H1 (cell line): ENCODE measurements around the gene ACOT2. TPM values are rescaled to one million over a fixed set of nuclear protein-coding genes. Genes with fewer than 3 reads are reported as not detected.

Experiments used
- POLR2A ChIP-seq, 2 experiments: IDR thresholded peaks; 1 replicate in 1 of 2; 2 replicates in 1 of 2; pipeline ENCODE4 v1.6.1; 2011; ENCODE audit warnings: low read depth in 2 of 2, low read length in 2 of 2, mild to moderate bottlenecking in 2 of 2; ENCODE audit errors: control extremely low read depth in 1 of 2
- TEAD4 ChIP-seq: IDR thresholded peaks from 2 replicates; pipeline ENCODE4 v1.6.1; 2012; ENCODE audit warnings: low read depth, low read length, inconsistent platforms, mixed read lengths
- polyA plus RNA-seq, 7 experiments: library from polyadenylated mRNA; depleted of rRNA in 3 of 7; stranded (reverse) in 5 of 7; unstranded in 2 of 7; fragments of >200 nt in 5 of 7; fragments of 200-250 nt in 2 of 7; gene quantifications; 1 replicate in 5 of 7; 2 replicates in 1 of 7; 4 replicates in 1 of 7; pipeline versions ENCODE4 v1.2.1 to v1.2.3, GENCODE V29; 2011 to 2013; ENCODE audit warnings: missing spikeins in 2 of 7, mixed read lengths in 2 of 7
- total RNA-seq: library from RNA; stranded (reverse); fragmentation: NEBNext Ultra II Directional; extraction: Animal tissue kit (Norgen Biotek cat#: 25700); gene quantifications from 2 replicates; pipeline ENCODE4 v1.2.1, GENCODE V29; 2021
- TF ChIP-seq, protein P1 (sequence below): fragments of 300-600 bp; sonication (generic); IDR thresholded peaks from 2 replicates; pipeline ENCODE4 v1.7.1; 2012; ENCODE audit warnings: low read length, moderate library complexity, mild to moderate bottlenecking, inconsistent platforms; ENCODE audit not compliant: insufficient replicate concordance
- TF ChIP-seq, protein P2 (sequence below), 3 experiments: IDR thresholded peaks; 1 replicate in 2 of 3; 2 replicates in 1 of 3; pipeline versions ENCODE4 v1.5.1 to v1.6.1; 2011; ENCODE audit warnings: low read length in 3 of 3, mild to moderate bottlenecking in 3 of 3, inconsistent platforms in 2 of 3, low read depth in 1 of 3, moderate library complexity in 1 of 3; ENCODE audit not compliant: insufficient read depth in 1 of 3; ENCODE audit errors: control extremely low read depth in 1 of 3

Gene ACOT2
- total and polyA plus RNA-seq, 2 of the 8 experiments (the other 6 are each of a cell fraction or from before 2014, with no cell fraction given), result 5.8 to 5.9 TPM

DNA sequence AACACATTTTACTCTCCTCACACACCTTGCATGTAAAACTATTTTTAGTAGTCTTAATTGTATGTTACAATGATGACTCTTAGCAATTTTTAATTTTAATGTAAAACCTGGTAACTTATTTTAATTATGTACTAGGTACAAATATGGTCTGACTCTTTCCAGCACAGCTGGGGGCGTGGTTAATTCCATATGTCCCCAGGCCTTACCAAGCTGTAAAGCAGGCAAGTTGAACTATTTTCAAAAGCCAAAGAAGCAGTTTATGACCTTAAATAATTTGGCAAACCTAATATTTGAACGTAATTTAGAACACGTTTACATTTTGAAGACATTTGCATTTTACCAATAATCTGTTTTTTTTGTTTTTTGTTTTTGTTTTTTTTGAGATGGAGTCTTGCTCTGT lies 34.0 kb downstream of the ACOT2 start (continued):
- TF ChIP-seq, protein P1, sequence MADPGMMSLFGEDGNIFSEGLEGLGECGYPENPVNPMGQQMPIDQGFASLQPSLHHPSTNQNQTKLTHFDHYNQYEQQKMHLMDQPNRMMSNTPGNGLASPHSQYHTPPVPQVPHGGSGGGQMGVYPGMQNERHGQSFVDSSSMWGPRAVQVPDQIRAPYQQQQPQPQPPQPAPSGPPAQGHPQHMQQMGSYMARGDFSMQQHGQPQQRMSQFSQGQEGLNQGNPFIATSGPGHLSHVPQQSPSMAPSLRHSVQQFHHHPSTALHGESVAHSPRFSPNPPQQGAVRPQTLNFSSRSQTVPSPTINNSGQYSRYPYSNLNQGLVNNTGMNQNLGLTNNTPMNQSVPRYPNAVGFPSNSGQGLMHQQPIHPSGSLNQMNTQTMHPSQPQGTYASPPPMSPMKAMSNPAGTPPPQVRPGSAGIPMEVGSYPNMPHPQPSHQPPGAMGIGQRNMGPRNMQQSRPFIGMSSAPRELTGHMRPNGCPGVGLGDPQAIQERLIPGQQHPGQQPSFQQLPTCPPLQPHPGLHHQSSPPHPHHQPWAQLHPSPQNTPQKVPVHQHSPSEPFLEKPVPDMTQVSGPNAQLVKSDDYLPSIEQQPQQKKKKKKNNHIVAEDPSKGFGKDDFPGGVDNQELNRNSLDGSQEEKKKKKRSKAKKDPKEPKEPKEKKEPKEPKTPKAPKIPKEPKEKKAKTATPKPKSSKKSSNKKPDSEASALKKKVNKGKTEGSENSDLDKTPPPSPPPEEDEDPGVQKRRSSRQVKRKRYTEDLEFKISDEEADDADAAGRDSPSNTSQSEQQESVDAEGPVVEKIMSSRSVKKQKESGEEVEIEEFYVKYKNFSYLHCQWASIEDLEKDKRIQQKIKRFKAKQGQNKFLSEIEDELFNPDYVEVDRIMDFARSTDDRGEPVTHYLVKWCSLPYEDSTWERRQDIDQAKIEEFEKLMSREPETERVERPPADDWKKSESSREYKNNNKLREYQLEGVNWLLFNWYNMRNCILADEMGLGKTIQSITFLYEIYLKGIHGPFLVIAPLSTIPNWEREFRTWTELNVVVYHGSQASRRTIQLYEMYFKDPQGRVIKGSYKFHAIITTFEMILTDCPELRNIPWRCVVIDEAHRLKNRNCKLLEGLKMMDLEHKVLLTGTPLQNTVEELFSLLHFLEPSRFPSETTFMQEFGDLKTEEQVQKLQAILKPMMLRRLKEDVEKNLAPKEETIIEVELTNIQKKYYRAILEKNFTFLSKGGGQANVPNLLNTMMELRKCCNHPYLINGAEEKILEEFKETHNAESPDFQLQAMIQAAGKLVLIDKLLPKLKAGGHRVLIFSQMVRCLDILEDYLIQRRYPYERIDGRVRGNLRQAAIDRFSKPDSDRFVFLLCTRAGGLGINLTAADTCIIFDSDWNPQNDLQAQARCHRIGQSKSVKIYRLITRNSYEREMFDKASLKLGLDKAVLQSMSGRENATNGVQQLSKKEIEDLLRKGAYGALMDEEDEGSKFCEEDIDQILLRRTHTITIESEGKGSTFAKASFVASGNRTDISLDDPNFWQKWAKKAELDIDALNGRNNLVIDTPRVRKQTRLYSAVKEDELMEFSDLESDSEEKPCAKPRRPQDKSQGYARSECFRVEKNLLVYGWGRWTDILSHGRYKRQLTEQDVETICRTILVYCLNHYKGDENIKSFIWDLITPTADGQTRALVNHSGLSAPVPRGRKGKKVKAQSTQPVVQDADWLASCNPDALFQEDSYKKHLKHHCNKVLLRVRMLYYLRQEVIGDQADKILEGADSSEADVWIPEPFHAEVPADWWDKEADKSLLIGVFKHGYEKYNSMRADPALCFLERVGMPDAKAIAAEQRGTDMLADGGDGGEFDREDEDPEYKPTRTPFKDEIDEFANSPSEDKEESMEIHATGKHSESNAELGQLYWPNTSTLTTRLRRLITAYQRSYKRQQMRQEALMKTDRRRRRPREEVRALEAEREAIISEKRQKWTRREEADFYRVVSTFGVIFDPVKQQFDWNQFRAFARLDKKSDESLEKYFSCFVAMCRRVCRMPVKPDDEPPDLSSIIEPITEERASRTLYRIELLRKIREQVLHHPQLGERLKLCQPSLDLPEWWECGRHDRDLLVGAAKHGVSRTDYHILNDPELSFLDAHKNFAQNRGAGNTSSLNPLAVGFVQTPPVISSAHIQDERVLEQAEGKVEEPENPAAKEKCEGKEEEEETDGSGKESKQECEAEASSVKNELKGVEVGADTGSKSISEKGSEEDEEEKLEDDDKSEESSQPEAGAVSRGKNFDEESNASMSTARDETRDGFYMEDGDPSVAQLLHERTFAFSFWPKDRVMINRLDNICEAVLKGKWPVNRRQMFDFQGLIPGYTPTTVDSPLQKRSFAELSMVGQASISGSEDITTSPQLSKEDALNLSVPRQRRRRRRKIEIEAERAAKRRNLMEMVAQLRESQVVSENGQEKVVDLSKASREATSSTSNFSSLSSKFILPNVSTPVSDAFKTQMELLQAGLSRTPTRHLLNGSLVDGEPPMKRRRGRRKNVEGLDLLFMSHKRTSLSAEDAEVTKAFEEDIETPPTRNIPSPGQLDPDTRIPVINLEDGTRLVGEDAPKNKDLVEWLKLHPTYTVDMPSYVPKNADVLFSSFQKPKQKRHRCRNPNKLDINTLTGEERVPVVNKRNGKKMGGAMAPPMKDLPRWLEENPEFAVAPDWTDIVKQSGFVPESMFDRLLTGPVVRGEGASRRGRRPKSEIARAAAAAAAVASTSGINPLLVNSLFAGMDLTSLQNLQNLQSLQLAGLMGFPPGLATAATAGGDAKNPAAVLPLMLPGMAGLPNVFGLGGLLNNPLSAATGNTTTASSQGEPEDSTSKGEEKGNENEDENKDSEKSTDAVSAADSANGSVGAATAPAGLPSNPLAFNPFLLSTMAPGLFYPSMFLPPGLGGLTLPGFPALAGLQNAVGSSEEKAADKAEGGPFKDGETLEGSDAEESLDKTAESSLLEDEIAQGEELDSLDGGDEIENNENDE, result no peak
- no peak for TF ChIP-seq POLR2A (IDR thresholded peaks at IDR 0.05; ENCODE audit: control extremely low read depth in 1 of 2, low read depth in 2 of 2, low read length in 2 of 2)
- TF ChIP-seq, protein P2, sequence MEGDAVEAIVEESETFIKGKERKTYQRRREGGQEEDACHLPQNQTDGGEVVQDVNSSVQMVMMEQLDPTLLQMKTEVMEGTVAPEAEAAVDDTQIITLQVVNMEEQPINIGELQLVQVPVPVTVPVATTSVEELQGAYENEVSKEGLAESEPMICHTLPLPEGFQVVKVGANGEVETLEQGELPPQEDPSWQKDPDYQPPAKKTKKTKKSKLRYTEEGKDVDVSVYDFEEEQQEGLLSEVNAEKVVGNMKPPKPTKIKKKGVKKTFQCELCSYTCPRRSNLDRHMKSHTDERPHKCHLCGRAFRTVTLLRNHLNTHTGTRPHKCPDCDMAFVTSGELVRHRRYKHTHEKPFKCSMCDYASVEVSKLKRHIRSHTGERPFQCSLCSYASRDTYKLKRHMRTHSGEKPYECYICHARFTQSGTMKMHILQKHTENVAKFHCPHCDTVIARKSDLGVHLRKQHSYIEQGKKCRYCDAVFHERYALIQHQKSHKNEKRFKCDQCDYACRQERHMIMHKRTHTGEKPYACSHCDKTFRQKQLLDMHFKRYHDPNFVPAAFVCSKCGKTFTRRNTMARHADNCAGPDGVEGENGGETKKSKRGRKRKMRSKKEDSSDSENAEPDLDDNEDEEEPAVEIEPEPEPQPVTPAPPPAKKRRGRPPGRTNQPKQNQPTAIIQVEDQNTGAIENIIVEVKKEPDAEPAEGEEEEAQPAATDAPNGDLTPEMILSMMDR (IDR thresholded peaks at IDR 0.05; ENCODE audit: control extremely low read depth in 1 of 3, insufficient read depth in 1 of 3, low read depth in 1 of 3, low read length in 3 of 3), result no peak
- no peak for TF ChIP-seq TEAD4
- TF ChIP-seq, all 59 proteins: peak for 0
